Measurements from ENCODE around the gene CDKN1B.
A peak's percentile ranks its signal among the peaks of the same experiment; 100 is the strongest.
"Not testable (repeated sequence)": the region's sequence is repeated elsewhere in the genome, so short reads cannot be mapped to it uniquely, and the experiment has no call there.

CDKN1B gene

GRCh38 chr12:12738152-12738551, 21.0 kb downstream of the CDKN1B start:
- not testable (repeated sequence) for H3K9me3 Mint-ChIP-seq; DNase-seq (ENCODE audit: low spot score); H3K4me3 Mint-ChIP-seq; H3K27me3 Mint-ChIP-seq (ENCODE audit: low read depth)
- peaks cover 62% of the 10 kb centered on the region for H3K4me1 Mint-ChIP-seq (ENCODE audit: low read depth)
- H3K36me3 Mint-ChIP-seq (ENCODE audit: low read depth): peaks cover 35% of the 10 kb centered on the region
- H3K27ac Mint-ChIP-seq: peak overlapping the region; percentile 93

GRCh38 chr12:12741660-12742059, 24.5 kb downstream of the CDKN1B start:
- Mint-ChIP-seq H3K9me3 (no peaks in the 10 kb centered on the region), H3K27ac (peak overlapping the region; percentile 49), H3K36me3 (ENCODE audit: low read depth) (peaks cover 39% of the 10 kb centered on the region), H3K27me3 (ENCODE audit: low read depth) (no peaks in the 10 kb centered on the region), H3K4me1 (ENCODE audit: low read depth) (peaks cover 39% of the 10 kb centered on the region), H3K4me3 (peak overlapping the region; percentile 51)
- no peak for DNase-seq (ENCODE audit: low spot score)

GRCh38 chr12:12744546-12745305, 27.6 kb downstream of the CDKN1B start:
- Mint-ChIP-seq H3K4me3 (no peak overlapping the region), H3K27ac (peak overlapping the region; percentile 2), H3K36me3 (ENCODE audit: low read depth) (peaks cover 47% of the 10 kb centered on the region), H3K27me3 (ENCODE audit: low read depth) (no peaks in the 10 kb centered on the region), H3K9me3 (no peaks in the 10 kb centered on the region), H3K4me1 (ENCODE audit: low read depth) (peaks cover 20% of the 10 kb centered on the region)
- DNase-seq (ENCODE audit: low spot score): no peak

- Mint-ChIP-seq H3K4me1 (ENCODE audit: low read depth) (peaks cover 17% of the 10 kb centered on the region), H3K27ac (no peak overlapping the region), H3K36me3 (ENCODE audit: low read depth) (peaks cover 50% of the 10 kb centered on the region), H3K9me3 (no peaks in the 10 kb centered on the region), H3K27me3 (ENCODE audit: low read depth) (no peaks in the 10 kb centered on the region), H3K4me3 (no peak overlapping the region)
- no peak for DNase-seq (ENCODE audit: low spot score)
Measured at GRCh38 chr12:12745576-12746211, 28.5 kb downstream of the CDKN1B start.

GRCh38 chr12:12747278-12747677, 30.1 kb downstream of the CDKN1B start:
- Mint-ChIP-seq H3K9me3 (no peaks in the 10 kb centered on the region), H3K27ac (no peak overlapping the region), H3K36me3 (ENCODE audit: low read depth) (peaks cover 52% of the 10 kb centered on the region), H3K27me3 (ENCODE audit: low read depth) (no peaks in the 10 kb centered on the region), H3K4me3 (no peak overlapping the region), H3K4me1 (ENCODE audit: low read depth) (peaks cover 7% of the 10 kb centered on the region)
- no peak for DNase-seq (ENCODE audit: low spot score)

- H3K4me3 Mint-ChIP-seq: no peak overlapping the region
- H3K4me1 Mint-ChIP-seq (ENCODE audit: low read depth): peaks cover 3% of the 10 kb centered on the region
- DNase-seq (ENCODE audit: low spot score): no peak
- H3K27me3 Mint-ChIP-seq (ENCODE audit: low read depth): no peaks in the 10 kb centered on the region
- H3K9me3 Mint-ChIP-seq: no peaks in the 10 kb centered on the region
- no peak overlapping the region for H3K27ac Mint-ChIP-seq
- peaks cover 56% of the 10 kb centered on the region for H3K36me3 Mint-ChIP-seq (ENCODE audit: low read depth)
Measured at GRCh38 chr12:12748044-12748443, 30.9 kb downstream of the CDKN1B start.

- H3K36me3 Mint-ChIP-seq (ENCODE audit: low read depth): peaks cover 50% of the 10 kb centered on the region
- H3K9me3 Mint-ChIP-seq: no peaks in the 10 kb centered on the region
- DNase-seq (ENCODE audit: low spot score): no peak
- H3K4me3 Mint-ChIP-seq: no peak overlapping the region
- no peak overlapping the region for H3K27ac Mint-ChIP-seq
- peaks cover 2% of the 10 kb centered on the region for H3K4me1 Mint-ChIP-seq (ENCODE audit: low read depth)
- H3K27me3 Mint-ChIP-seq (ENCODE audit: low read depth): no peaks in the 10 kb centered on the region
Measured at GRCh38 chr12:12749433-12749832, 32.3 kb downstream of the CDKN1B start.

GRCh38 chr12:12755923-12756322, 38.8 kb downstream of the CDKN1B start:
- no peaks in the 10 kb centered on the region for H3K27me3 Mint-ChIP-seq (ENCODE audit: low read depth)
- no peaks in the 10 kb centered on the region for H3K9me3 Mint-ChIP-seq
- H3K27ac Mint-ChIP-seq: no peak overlapping the region
- no peak overlapping the region for H3K4me3 Mint-ChIP-seq
- peaks cover 36% of the 10 kb centered on the region for H3K36me3 Mint-ChIP-seq (ENCODE audit: low read depth)
- peaks cover 2% of the 10 kb centered on the region for H3K4me1 Mint-ChIP-seq (ENCODE audit: low read depth)
- no peak for DNase-seq (ENCODE audit: low spot score)

- H3K27me3 Mint-ChIP-seq (ENCODE audit: low read depth): no peaks in the 10 kb centered on the region
- peaks cover 4% of the 10 kb centered on the region for H3K9me3 Mint-ChIP-seq
- peaks cover 2% of the 10 kb centered on the region for H3K4me1 Mint-ChIP-seq (ENCODE audit: low read depth)
- H3K27ac Mint-ChIP-seq: no peak overlapping the region
- H3K4me3 Mint-ChIP-seq: no peak overlapping the region
- peaks cover 30% of the 10 kb centered on the region for H3K36me3 Mint-ChIP-seq (ENCODE audit: low read depth)
- no peak for DNase-seq (ENCODE audit: low spot score)
Measured at GRCh38 chr12:12757121-12757520, 40.0 kb downstream of the CDKN1B start.

- no peak overlapping the region for H3K4me3 Mint-ChIP-seq
- H3K4me1 Mint-ChIP-seq (ENCODE audit: low read depth): peaks cover 2% of the 10 kb centered on the region
- no peaks in the 10 kb centered on the region for H3K27me3 Mint-ChIP-seq (ENCODE audit: low read depth)
- peaks cover 23% of the 10 kb centered on the region for H3K36me3 Mint-ChIP-seq (ENCODE audit: low read depth)
- H3K9me3 Mint-ChIP-seq: peaks cover 4% of the 10 kb centered on the region
- DNase-seq (ENCODE audit: low spot score): no peak
- no peak overlapping the region for H3K27ac Mint-ChIP-seq
Measured at GRCh38 chr12:12759234-12759915, 42.2 kb downstream of the CDKN1B start.

- Mint-ChIP-seq H3K9me3 (peaks cover 17% of the 10 kb centered on the region), H3K27me3 (ENCODE audit: low read depth) (no peaks in the 10 kb centered on the region), H3K36me3 (ENCODE audit: low read depth) (peaks cover 35% of the 10 kb centered on the region), H3K4me1 (ENCODE audit: low read depth) (no peaks in the 10 kb centered on the region), H3K4me3 (no peak overlapping the region), H3K27ac (no peak overlapping the region)
- DNase-seq (ENCODE audit: low spot score): no peak
Measured at GRCh38 chr12:12764824-12765223, 47.7 kb downstream of the CDKN1B start.

GRCh38 chr12:12770262-12770661, 53.1 kb downstream of the CDKN1B start:
- Mint-ChIP-seq H3K36me3 (ENCODE audit: low read depth) (peaks cover 33% of the 10 kb centered on the region), H3K27me3 (ENCODE audit: low read depth) (no peaks in the 10 kb centered on the region), H3K27ac (no peak overlapping the region), H3K9me3 (peaks cover 24% of the 10 kb centered on the region), H3K4me1 (ENCODE audit: low read depth) (no peaks in the 10 kb centered on the region), H3K4me3 (no peak overlapping the region)
- no peak for DNase-seq (ENCODE audit: low spot score)

Measured in T-helper 2 cell treated with Interferon-gamma antibody and Interleukin-4, amounts not matched to agents 5 μg/mL and 100 μg/mL, for 36 hours (primary cell).